ENCODE results near the gene SIPA1L3.

- TF ChIP-seq CTCF (conservative IDR thresholded peaks at IDR 0.05 in 1 of 2, IDR thresholded peaks at IDR 0.05 in 1 of 2; ENCODE audit: extremely low read depth in 1 of 2, insufficient read depth in 1 of 2, low read depth in 1 of 2, low read length in 2 of 2) (no peak), EZH2 (IDR thresholded peaks at IDR 0.05; ENCODE audit: borderline replicate concordance, low read length) (no peak)
Observed at GRCh38 chr19:38111898-38112297, 204.9 kb downstream of the SIPA1L3 start.

Measured in mammary epithelial cell (primary cell).